GM12874 (cell line): ENCODE measurements around the gene COL8A1.

Experiments
- TF ChIP-seq, protein P1 (sequence below): IDR thresholded peaks from 2 replicates; pipeline ENCODE4 v1.5.1; 2011; ENCODE audit warnings: low read depth, mild to moderate bottlenecking, control low read depth, low read length, moderate library complexity; ENCODE audit not compliant: insufficient read depth

COL8A1 gene

GRCh38 chr3:99674086-99674789 lies 35.8 kb downstream of the COL8A1 start:
- TF ChIP-seq, protein P1, sequence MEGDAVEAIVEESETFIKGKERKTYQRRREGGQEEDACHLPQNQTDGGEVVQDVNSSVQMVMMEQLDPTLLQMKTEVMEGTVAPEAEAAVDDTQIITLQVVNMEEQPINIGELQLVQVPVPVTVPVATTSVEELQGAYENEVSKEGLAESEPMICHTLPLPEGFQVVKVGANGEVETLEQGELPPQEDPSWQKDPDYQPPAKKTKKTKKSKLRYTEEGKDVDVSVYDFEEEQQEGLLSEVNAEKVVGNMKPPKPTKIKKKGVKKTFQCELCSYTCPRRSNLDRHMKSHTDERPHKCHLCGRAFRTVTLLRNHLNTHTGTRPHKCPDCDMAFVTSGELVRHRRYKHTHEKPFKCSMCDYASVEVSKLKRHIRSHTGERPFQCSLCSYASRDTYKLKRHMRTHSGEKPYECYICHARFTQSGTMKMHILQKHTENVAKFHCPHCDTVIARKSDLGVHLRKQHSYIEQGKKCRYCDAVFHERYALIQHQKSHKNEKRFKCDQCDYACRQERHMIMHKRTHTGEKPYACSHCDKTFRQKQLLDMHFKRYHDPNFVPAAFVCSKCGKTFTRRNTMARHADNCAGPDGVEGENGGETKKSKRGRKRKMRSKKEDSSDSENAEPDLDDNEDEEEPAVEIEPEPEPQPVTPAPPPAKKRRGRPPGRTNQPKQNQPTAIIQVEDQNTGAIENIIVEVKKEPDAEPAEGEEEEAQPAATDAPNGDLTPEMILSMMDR: no peak

DNA sequence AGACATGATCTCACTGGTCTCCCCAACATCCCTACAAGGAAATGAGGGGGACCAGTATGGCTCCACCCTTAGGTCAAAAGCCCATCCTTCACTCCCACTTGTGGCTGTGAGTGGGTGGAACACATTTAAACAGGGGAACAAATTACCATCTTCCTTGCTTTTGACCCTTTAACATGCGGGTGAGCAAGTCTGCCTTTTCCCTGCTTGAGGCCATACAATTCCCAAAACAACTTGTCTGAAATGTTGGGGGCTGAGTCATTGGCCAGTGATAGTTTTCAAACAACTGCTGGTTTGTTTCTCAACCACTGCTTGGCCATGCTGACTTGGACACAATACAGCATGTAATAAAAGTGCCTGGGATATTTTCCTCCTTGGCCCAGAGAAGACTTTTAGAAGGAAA lies 39.6 kb downstream of the COL8A1 start:
- TF ChIP-seq, protein P1: no peak

- TF ChIP-seq, protein P1: no peak
Measured at GRCh38 chr3:99678896-99679295, 40.5 kb downstream of the COL8A1 start.

DNA sequence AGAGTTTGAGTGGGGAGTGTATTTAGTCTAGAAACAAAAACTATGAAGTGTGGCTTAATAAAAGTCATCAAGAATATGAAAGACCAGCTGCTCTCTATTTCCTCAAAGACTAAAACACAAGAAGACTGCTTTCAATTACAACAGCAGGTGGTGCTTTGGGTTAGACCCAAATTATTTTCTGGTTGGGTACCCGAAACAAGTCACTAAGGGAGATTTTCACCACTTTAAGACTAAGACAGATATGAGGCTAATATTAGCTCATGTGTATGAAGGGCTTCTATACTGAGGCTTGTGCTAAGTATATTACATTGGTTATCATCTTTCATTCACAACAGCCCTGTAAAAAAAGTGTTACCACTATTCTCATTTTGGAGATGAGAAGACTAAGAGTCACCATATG lies 43.1 kb downstream of the COL8A1 start:
- TF ChIP-seq, protein P1: no peak

DNA sequence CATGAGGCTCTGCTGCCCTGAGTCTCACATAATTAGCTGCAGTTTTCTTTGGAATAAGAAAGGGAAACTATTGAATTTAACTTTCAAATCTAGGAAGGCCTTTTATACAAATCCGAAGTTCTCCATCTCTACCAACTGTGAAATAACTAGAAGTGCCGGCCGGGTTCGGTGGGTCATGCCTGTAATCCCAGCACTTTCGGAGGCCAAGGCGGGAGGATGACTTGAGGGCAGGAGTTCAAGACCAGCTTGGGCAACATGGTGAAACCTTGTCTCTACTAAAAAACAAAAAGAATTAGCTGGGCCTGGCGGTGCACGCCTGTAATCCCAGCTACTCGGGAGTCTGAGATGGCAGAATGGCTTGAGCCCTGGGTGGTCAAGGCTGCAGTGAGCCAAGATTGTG lies 43.6 kb downstream of the COL8A1 start:
- TF ChIP-seq, protein P1: no peak

DNA sequence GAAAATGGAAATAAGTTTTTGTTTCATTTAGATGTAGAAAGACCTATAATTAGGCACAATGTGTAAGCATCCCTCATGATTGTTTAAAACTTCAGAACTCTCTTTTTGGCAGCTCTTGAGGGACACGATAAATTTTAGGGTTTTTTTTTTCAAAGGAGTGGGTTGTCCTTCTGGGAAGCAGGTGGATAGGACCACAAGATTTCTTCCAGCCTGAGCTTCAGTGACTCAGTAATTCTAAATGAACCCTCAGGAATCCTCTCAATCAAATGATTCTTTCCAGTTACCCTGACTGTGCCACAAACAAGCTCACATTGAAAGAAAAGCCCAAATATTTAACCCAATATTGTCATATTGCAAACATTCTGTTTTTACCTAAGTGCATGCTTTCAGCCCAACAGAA lies 45.1 kb downstream of the COL8A1 start:
- TF ChIP-seq, protein P1: no peak

- TF ChIP-seq, protein P1: no peak
Measured at GRCh38 chr3:99683876-99684275, 45.5 kb downstream of the COL8A1 start.
